ENCODE measurements around the gene PTPN18.

- TF ChIP-seq CTCF (IDR thresholded peaks at IDR 0.05) (no peak), POLR2A (IDR thresholded peaks at IDR 0.05) (no peak)
Observed at GRCh38 chr2:130357864-130358263, 2.0 kb downstream of the PTPN18 start.

All from vagina (tissue), 2 donors.